Activated T-helper 2 cell treated with anti-CD3 and anti-CD28 coated beads, Interferon-gamma antibody, Interleukin-2, Interleukin-4, amounts not matched to agents 10 μg/mL and 5 μg/mL and 100 μg/mL, durations not matched to agents 14 hours and 24 hours and 36 hours (primary cell): ENCODE measurements around the gene STAT5B. TPM values are rescaled to one million over a fixed set of nuclear protein-coding genes. Genes with fewer than 3 reads are reported as not detected.
"Not testable (repeated sequence)": the region's sequence is repeated elsewhere in the genome, so short reads cannot be mapped to it uniquely, and the experiment has no call there.

Experiments used
- DNase-seq: peaks from one replicate; pipeline ENCODE4 v3.0.0; 2021; ENCODE audit warnings: low spot score
- H3K27ac Mint-ChIP-seq: one replicate; pipeline ENCODE4 v1.8.0; 2021; ENCODE audit warnings: mixed read lengths
- H3K27me3 Mint-ChIP-seq: one replicate; pipeline ENCODE4 v1.8.0; 2021; ENCODE audit warnings: low read depth, mixed read lengths
- H3K36me3 Mint-ChIP-seq: one replicate; pipeline ENCODE4 v1.8.0; 2021; ENCODE audit warnings: low read depth, mixed read lengths
- H3K4me1 Mint-ChIP-seq: one replicate; pipeline ENCODE4 v1.8.0; 2021; ENCODE audit warnings: low read depth, mixed read lengths
- H3K4me3 Mint-ChIP-seq: one replicate; pipeline ENCODE4 v1.8.0; 2021; ENCODE audit warnings: low read depth, mild to moderate bottlenecking, moderate library complexity, mixed read lengths
- H3K9me3 Mint-ChIP-seq: one replicate; pipeline ENCODE4 v1.8.0; 2021; ENCODE audit warnings: mixed read lengths
- intact Hi-C: fragments of 100-400 bp; cut with micrococcal nuclease; formaldehyde crosslinking; loops from one replicate; pipeline ENCODE4 v1.15.1; 2023
- total RNA-seq: library from RNA; stranded (reverse); gene quantifications from 2 replicates; pipeline ENCODE4 v1.2.3, GENCODE V29; 2022

Gene STAT5B
- total RNA-seq, 1 donor from 2014 or later, result 164 TPM

DNA sequence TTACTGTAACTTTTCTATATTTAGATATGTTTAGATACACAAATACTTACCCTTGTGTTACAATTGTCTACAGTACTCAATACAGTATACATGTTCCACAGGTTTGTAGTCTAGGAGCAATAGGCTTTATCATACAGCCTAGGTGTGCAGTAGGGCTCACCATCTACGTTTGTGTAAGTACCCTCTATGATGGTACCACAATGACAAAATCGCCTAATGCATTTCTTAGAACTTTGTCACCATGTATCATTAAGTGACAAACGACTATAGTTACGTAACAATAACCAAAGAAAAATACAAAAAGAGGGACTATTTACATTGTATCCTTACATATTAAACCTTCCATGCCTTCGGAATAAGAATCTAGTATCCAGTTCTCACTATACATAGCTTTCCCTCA lies 8.0 kb downstream of the STAT5B start:
- Mint-ChIP-seq H3K4me3 (no peak overlapping the region), H3K27ac (peak overlapping the region; percentile 93), H3K9me3 (peaks cover 3% of the 10 kb centered on the region), H3K4me1 (peaks cover 61% of the 10 kb centered on the region), H3K36me3 (peaks cover 65% of the 10 kb centered on the region), H3K27me3 (no peaks in the 10 kb centered on the region)
- no peak for DNase-seq
- intact Hi-C loops, result no loop called here

DNA sequence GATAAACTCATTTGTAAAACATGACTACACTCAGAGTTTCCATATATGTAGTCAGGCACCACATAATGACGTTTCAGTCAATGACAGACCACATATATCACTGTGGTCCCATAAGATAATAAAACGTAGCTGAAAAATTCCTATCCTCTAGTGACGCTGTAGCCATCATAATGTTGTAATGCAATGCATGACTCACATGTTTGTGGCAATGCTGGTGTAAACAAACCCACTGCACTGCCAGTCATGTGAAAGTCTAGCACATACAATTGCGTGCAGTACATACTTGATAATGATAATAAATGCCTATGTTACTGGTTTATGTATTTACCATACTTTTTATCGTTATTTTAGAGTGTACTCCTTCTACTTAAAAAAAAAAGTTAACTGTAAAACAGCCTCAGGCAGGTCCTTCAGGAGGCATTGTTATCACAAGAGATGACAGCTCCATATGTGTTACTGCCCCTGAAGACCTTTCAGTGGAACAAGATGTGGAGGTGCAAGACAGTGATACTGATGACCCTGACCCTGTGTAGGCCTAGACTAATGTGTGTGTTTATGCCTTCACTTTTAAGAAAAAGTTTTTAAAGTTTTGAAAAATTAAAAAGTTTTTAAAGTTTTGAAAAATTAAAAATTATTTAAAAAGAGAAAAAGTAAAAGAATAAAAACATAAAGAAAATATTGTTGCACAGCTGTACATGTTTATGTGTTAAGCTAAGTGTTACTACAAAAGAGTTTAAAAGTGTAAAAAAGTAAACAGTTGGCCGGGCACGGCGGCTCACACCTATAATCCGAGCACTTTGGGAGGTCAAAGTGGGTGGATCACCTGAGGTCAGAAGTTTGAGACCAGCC lies 9.0 kb downstream of the STAT5B start:
- Mint-ChIP-seq H3K4me1 (peaks cover 52% of the 10 kb centered on the region), H3K4me3 (peak overlapping the region; percentile 58), H3K9me3 (peaks cover 3% of the 10 kb centered on the region), H3K27ac (peak overlapping the region; percentile 96), H3K27me3 (no peaks in the 10 kb centered on the region), H3K36me3 (peaks cover 59% of the 10 kb centered on the region)
- intact Hi-C loops, result loop anchor here (2.0 kb wide), 1 partner anchor 122 kb away; the partner anchor contains the start of gene STAT3
- DNase-seq, result no peak

GRCh38 chr17:42266462-42266861 lies 9.7 kb downstream of the STAT5B start:
- peak overlapping the region; percentile 58 for H3K4me3 Mint-ChIP-seq
- peak overlapping the region; percentile 96 for H3K27ac Mint-ChIP-seq

GRCh38 chr17:42264366-42264765 lies 11.8 kb downstream of the STAT5B start:
- H3K9me3 Mint-ChIP-seq, H3K27ac Mint-ChIP-seq, H3K27me3 Mint-ChIP-seq, DNase-seq, intact Hi-C loops, H3K4me3 Mint-ChIP-seq: not testable (repeated sequence)
- Mint-ChIP-seq H3K4me1 (peaks cover 28% of the 10 kb centered on the region), H3K36me3 (peaks cover 39% of the 10 kb centered on the region)

More at GRCh38 chr17:42266462-42266861, 9.7 kb downstream of the STAT5B start:
- Mint-ChIP-seq H3K4me1 (peaks cover 45% of the 10 kb centered on the region), H3K9me3 (peaks cover 3% of the 10 kb centered on the region), H3K27me3 (no peaks in the 10 kb centered on the region), H3K36me3 (peaks cover 53% of the 10 kb centered on the region)
- intact Hi-C loops, result loop anchor here (2.0 kb wide), 1 partner anchor 122 kb away; the partner anchor contains the start of gene STAT3
- DNase-seq, result no peak

DNA sequence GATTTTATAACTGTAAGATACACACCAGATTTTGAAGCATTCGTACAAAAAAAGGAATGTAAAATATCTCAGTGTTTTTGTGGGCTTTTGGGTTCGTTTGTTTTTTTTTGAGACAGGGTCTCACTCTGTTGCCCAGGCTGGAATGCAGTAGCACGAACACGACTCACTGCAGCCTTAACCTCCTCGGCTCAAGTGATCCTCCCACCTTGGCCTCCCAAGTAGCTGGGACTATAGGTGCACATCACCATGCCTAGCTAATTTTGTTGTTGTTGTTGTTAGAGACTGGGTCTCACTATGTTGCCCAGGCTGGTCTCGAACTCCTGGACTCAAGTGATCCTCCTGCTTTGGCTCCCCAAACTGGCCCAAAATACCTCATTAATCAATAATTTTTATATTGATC lies 15.9 kb downstream of the STAT5B start:
- no peak for DNase-seq
- Mint-ChIP-seq H3K9me3 (no peaks in the 10 kb centered on the region), H3K4me1 (peaks cover 10% of the 10 kb centered on the region), H3K4me3 (no peak overlapping the region), H3K27ac (no peak overlapping the region), H3K27me3 (no peaks in the 10 kb centered on the region), H3K36me3 (peaks cover 21% of the 10 kb centered on the region)
- intact Hi-C loops, result no loop called here

DNA sequence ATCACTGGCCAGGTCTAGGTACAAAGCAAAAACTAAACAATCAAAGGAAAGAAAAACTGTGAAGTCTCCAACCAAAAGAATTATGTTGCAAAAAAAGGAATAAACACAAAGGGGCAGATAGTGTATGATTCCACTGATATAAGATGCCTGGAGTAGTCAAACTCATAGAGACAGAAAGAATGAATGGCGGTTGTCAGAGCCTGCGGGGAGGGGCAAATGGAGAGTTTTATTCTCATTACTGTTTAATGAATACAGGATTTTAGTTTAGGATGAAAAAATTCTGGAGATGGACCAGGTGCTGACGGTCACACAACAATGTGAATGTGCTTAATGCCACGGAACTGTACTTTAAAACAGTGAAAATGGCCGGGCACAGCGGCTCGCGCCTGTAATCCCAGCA lies 20.7 kb downstream of the STAT5B start:
- H3K9me3 Mint-ChIP-seq, result no peaks in the 10 kb centered on the region
- no peak for DNase-seq
- no peaks in the 10 kb centered on the region for H3K27me3 Mint-ChIP-seq
- H3K36me3 Mint-ChIP-seq, result peaks cover 21% of the 10 kb centered on the region
- peaks cover 32% of the 10 kb centered on the region for H3K4me1 Mint-ChIP-seq
- intact Hi-C loops, result no loop called here
- H3K4me3 Mint-ChIP-seq, result no peak overlapping the region
- H3K27ac Mint-ChIP-seq, result peak overlapping the region; percentile 16

- Mint-ChIP-seq H3K36me3 (peaks cover 27% of the 10 kb centered on the region), H3K27ac (peak overlapping the region; percentile 84), H3K9me3 (no peaks in the 10 kb centered on the region), H3K4me1 (peaks cover 47% of the 10 kb centered on the region), H3K4me3 (no peak overlapping the region), H3K27me3 (no peaks in the 10 kb centered on the region)
- intact Hi-C loops, result no loop called here
- DNase-seq, result no peak
Measured at GRCh38 chr17:42253578-42253977, 22.6 kb downstream of the STAT5B start.

DNA sequence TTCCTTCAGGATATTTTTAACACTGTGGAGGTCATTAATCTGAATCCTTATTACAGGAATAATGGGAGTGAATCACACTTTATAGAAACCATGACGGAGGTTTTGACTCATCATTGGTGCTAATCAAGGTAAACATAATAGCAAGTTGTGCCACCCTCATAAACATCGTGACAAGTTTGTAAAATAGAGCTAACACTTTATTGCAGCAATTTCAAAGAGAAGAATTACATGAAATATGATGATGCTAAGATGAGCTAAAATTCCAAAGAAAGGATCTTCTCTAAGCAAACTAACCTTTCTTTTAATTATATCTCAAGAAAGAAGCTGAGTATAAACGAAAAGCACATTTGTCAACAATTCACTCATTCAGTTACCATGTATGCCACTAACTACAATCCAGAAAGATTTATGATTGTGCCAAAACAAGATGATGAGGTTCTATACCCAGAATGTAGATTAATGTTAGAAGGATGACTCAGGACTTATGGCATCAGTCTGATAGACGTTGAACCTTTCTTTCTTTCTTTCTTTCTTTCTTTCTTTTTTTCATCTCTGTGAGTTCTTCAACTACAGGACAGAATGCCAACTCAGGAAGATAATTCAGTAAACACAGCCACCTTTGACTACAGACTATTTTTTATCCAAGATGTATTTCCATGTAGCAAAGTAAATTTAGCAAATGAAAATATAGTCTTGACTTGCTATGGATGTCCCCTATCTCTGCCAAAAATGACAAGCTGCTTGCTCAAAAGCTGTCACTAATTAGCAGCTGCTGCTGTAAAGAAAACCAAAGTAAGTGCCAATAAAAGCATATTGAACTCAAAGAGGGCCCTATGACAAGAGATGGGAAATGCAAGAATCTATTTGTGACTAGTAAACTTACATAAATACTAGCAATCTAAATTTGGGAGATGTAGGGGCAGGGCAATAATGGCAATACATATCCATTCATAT lies 23.3 kb downstream of the STAT5B start:
- peaks cover 51% of the 10 kb centered on the region for H3K4me1 Mint-ChIP-seq
- H3K27me3 Mint-ChIP-seq, result no peaks in the 10 kb centered on the region
- peak overlapping the region; percentile 84 for H3K27ac Mint-ChIP-seq
- no peak for DNase-seq
- H3K4me3 Mint-ChIP-seq, result no peak overlapping the region
- intact Hi-C loops, result no loop called here
- H3K36me3 Mint-ChIP-seq, result peaks cover 29% of the 10 kb centered on the region
- no peaks in the 10 kb centered on the region for H3K9me3 Mint-ChIP-seq

DNA sequence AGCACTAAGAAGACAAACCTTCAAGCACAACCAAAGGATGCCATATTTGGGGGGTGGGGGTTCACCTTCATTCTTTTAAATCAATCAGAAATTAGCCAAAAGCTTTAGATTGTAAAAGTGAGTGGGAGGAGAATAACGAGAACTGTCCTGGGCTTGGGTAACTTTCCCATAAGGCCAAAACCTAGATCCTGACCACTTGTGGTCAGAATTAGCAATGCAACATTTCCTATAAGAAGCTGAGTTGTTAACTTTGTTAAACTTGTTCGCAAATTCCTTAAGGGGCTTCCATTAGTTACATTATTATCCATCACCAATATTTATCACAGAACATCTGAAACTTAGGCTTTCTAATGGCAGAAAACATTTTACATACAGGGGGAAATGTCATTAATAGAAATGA lies 25.1 kb downstream of the STAT5B start:
- H3K36me3 Mint-ChIP-seq, result peaks cover 35% of the 10 kb centered on the region
- H3K4me3 Mint-ChIP-seq, result no peak overlapping the region
- no peaks in the 10 kb centered on the region for H3K27me3 Mint-ChIP-seq
- H3K9me3 Mint-ChIP-seq, result no peaks in the 10 kb centered on the region
- peak overlapping the region; percentile 95 for H3K27ac Mint-ChIP-seq
- DNase-seq, result no peak
- intact Hi-C loops, result no loop called here
- H3K4me1 Mint-ChIP-seq, result peaks cover 64% of the 10 kb centered on the region

- peaks cover 32% of the 10 kb centered on the region for H3K36me3 Mint-ChIP-seq
- H3K4me1 Mint-ChIP-seq, result peaks cover 56% of the 10 kb centered on the region
- H3K27me3 Mint-ChIP-seq, result no peaks in the 10 kb centered on the region
- peak; percentile 20 for DNase-seq
- peak overlapping the region; percentile 95 for H3K27ac Mint-ChIP-seq
- no peaks in the 10 kb centered on the region for H3K9me3 Mint-ChIP-seq
- peak overlapping the region; percentile 80 for H3K4me3 Mint-ChIP-seq
- intact Hi-C loops, result no loop called here
Measured at GRCh38 chr17:42249681-42250446, 26.3 kb downstream of the STAT5B start.

GRCh38 chr17:42248351-42249179 lies 27.6 kb downstream of the STAT5B start:
- Mint-ChIP-seq H3K27me3 (no peaks in the 10 kb centered on the region), H3K9me3 (no peaks in the 10 kb centered on the region)

More at GRCh38 chr17:42248351-42249179, 27.6 kb downstream of the STAT5B start:
- peak; percentile 74 for DNase-seq
- peak overlapping the region; percentile 95 for H3K27ac Mint-ChIP-seq
- H3K4me3 Mint-ChIP-seq, result peak overlapping the region; percentile 80
- intact Hi-C loops, result loop anchor here (1.0 kb wide), 2 partner anchors 23 to 39 kb away; no protein-coding TSS in a partner anchor
- H3K36me3 Mint-ChIP-seq, result peaks cover 35% of the 10 kb centered on the region
- H3K4me1 Mint-ChIP-seq, result peaks cover 56% of the 10 kb centered on the region
